ENCODE data around the gene ST7L.
"Not testable (repeated sequence)": the region's sequence is repeated elsewhere in the genome, so short reads cannot be mapped to it uniquely, and the experiment has no call there.

ST7L gene

GRCh38 chr1:112504001-112504660 lies 114.8 kb downstream of the ST7L start:
- no peak overlapping the region for H3K27ac ChIP-seq
- no peak for DNase-seq (ENCODE audit: low read depth, low spot score)

DNA sequence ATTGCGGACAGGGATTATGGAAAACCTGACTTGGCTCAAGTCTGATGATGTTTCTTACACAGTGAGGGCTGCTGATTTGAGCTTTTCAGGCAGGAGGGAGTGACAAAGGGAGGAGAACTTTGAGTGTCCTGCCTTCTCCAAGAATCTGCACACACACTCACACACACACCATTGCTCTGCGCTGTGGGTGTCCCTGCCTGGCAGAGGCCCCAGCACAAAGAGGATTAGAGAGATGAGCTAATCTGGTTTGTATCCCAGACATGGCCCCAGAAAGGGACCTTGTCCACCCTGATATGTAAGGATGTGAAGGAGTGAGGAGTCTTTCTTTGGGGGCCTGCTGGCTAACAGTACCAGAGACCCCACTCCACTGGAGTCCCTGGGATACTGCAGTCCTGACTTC lies 116.1 kb downstream of the ST7L start:
- H3K27ac ChIP-seq = no peak overlapping the region
- DNase-seq (ENCODE audit: low read depth, low spot score) = no peak

GRCh38 chr1:112501810-112502641 lies 116.9 kb downstream of the ST7L start:
- DNase-seq (ENCODE audit: low read depth, low spot score) = no peak
- no peak overlapping the region for H3K27ac ChIP-seq

DNA sequence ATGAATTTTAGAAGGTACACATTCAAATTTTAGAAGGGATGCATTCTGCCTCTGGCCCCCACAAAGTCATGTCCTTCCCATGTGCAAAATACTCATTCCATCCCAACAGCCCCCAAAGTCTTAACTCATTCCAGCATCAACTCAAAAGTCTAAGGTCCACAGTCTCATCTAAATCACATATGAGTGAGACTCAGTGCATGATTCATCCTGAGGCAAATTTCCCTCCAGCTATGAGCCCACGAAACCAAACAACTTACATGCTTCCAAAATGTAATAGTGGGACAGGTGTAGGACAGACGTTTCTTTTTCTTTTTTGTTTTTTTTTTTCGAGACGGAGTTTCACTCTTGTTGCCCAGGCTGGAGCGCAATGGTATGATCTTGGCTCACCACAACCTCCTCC lies 122.7 kb downstream of the ST7L start:
- no peak for DNase-seq (ENCODE audit: low read depth, low spot score)

DNA sequence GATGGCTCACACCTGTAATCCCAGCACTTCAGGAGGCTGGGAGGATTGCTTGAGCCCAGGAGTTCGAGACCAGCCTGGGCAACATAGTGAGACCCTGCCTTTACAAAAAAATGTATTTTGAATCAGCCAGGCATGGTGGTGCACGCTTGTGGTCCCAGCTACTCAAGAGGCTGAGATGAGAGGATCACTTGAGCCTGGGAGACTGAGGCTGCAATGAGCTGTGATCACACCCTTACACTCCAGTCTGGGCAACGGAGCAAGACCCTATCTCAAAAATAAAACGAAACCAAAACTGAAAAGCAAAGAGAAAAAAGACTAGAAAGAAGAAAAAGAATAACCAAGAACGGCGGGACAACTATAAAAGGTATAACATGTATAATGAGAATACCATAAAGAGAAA lies 125.6 kb downstream of the ST7L start:
- no peak for DNase-seq (ENCODE audit: low read depth, low spot score)
- H3K27ac ChIP-seq = no peak overlapping the region

More for the DNA sequence above, 122.7 kb downstream of the ST7L start:
- H3K27ac ChIP-seq = no peak overlapping the region

DNA sequence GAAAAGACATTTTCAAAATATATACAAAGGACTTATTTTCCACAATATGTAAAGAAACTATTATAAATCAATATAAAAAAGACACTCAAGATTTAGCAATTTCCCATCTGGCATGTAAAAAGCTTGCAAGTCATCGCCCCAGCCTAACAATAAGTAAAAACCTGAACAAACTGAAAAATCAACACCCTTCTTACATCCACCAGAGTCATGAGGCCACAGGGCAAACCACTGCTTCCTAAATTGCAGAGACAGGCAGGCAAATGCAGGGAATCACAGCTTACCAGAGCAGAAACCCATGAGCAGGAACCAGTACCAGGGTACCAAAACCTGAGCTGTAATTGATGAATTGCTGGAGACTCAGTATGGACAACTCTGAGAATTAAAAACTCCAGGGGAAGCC lies 126.9 kb downstream of the ST7L start:
- no peak for DNase-seq (ENCODE audit: low read depth, low spot score)
- H3K27ac ChIP-seq = no peak overlapping the region

- no peak overlapping the region for H3K27ac ChIP-seq
- DNase-seq (ENCODE audit: low read depth, low spot score) = no peak
Observed at GRCh38 chr1:112488141-112488540, 130.8 kb downstream of the ST7L start.

GRCh38 chr1:112487686-112488085 lies 131.3 kb downstream of the ST7L start:
- H3K27ac ChIP-seq; DNase-seq (ENCODE audit: low read depth, low spot score): not testable (repeated sequence)

DNA sequence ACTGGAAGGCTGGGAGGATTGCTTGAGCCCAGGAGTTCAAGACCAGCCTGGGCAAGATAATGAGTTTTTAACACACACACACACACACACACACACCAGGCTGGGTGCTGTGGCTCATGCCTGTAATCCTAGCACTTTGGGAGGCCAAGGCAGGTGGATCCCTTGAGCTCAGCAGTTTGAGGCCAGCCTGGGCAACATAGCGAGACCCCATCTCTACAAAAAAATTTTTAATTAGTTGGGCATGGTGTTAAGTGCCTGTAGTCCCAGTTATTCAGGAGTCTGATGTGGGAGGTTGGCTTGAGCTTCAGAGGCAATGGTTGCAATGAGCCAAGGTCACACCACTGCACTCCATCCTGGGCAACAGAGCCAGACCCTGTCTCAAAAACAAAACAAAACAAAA lies 132.9 kb downstream of the ST7L start:
- not testable (repeated sequence) for DNase-seq (ENCODE audit: low read depth, low spot score); H3K27ac ChIP-seq

DNA sequence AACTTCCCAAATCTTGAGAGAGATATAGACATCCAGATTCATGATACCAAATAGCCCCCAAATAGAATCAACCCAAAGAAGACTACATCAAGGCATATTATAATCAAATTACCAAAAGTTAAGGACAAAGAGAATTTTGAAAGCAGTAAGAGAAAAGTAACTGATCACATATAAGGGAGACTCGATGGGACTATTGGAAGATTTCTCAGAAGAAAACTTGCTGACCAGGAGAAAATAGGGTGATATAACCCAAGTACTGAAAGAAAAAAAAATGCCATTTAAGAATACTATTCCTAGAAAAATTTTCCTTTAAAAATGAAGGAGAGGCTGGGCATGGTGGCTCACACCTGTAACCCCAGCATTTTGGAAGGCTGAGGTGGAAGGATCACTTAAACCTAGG lies 140.6 kb downstream of the ST7L start:
- H3K27ac ChIP-seq = no peak overlapping the region
- no peak for DNase-seq (ENCODE audit: low read depth, low spot score)

DNA sequence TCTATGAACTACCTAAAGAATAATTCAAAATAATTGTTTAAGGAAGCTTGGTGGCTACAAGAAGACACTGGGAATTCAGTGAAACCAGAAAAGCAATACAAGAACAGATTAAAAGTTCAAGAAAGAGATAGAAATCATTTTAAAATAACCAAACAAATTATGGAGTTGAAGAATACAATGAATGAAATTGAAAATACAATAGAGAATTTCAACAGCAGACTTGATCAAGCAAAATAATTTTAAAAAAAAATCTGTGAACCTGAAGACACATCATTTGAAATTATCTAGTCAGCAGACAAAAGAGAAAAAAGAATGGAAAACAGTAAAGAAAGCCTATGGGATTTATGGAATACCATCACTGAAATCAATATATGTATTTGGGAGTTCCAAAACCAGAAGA lies 141.4 kb downstream of the ST7L start:
- no peak for DNase-seq (ENCODE audit: low read depth, low spot score)
- no peak overlapping the region for H3K27ac ChIP-seq
